A549 (cell line): ENCODE results near the gene PDYN.

Experiments
- CHD4 ChIP-seq: fragments of 200-600 bp; sonication (generic); IDR thresholded peaks from 2 replicates; pipeline ENCODE4 v1.6.1; 2016; ENCODE audit warnings: antibody characterized with exemption, mild to moderate bottlenecking, borderline replicate concordance
- CTCF ChIP-seq: fragments of >200 bp; sonication (Bioruptor Twin); formaldehyde crosslinking; IDR thresholded peaks from 3 replicates; pipeline ENCODE4 v1.5.1; 2016
- EP300 ChIP-seq, 2 experiments: fragments of >200 bp; sonication (Bioruptor Twin); formaldehyde crosslinking; IDR thresholded peaks; 2 replicates in 1 of 2; 3 replicates in 1 of 2; pipeline ENCODE4 v1.6.1; 2016 to 2017
- FOSL2 ChIP-seq, 2 experiments: fragments of 450-650 bp in 1 of 2; fragments of >200 bp in 1 of 2; sonication (Bioruptor Twin) in 1 of 2; formaldehyde crosslinking; IDR thresholded peaks; 2 replicates each; pipeline versions ENCODE4 v1.5.0 to v1.6.1; 2016 to 2020; ENCODE audit warnings: mild to moderate bottlenecking in 1 of 2, moderate library complexity in 1 of 2
- HMGXB4 ChIP-seq: fragments of 250-450 bp; sonication (Bioruptor Pico); IDR thresholded peaks from 2 replicates; pipeline ENCODE4 v1.5.0; 2021; ENCODE audit warnings: mild to moderate bottlenecking, moderate library complexity, borderline replicate concordance
- MAX ChIP-seq: IDR thresholded peaks from 2 replicates; pipeline ENCODE4 v1.6.1; 2012
- PBX3 ChIP-seq: IDR thresholded peaks from 2 replicates; pipeline ENCODE4 v1.6.1; 2012
- RAD21 ChIP-seq, 2 experiments: fragments of >200 bp in 1 of 2; sonication (Bioruptor Twin) in 1 of 2; formaldehyde crosslinking in 1 of 2; IDR thresholded peaks in 1 of 2; conservative IDR thresholded peaks in 1 of 2; 2 replicates in 1 of 2; 3 replicates in 1 of 2; pipeline ENCODE4 v1.6.1; 2012 to 2018; ENCODE audit warnings: inconsistent platforms in 1 of 2
- RCOR1 ChIP-seq: fragments of 150-350 bp; IDR thresholded peaks from 2 replicates; pipeline ENCODE4 v1.6.1; 2014; ENCODE audit warnings: antibody characterized with exemption, low read length, low read depth
- TP53 ChIP-seq: fragments of 250-450 bp; sonication (Bioruptor Pico); IDR thresholded peaks from 2 replicates; pipeline ENCODE4 v1.5.0; 2021; ENCODE audit warnings: mild to moderate bottlenecking, moderate library complexity
- USF2 ChIP-seq: fragments of 450-650 bp; IDR thresholded peaks from 2 replicates; pipeline ENCODE4 v1.6.1; 2014; ENCODE audit warnings: antibody characterized with exemption
- ZFP36 ChIP-seq: fragments of 450-650 bp; IDR thresholded peaks from 2 replicates; pipeline ENCODE4 v1.6.1; 2014; ENCODE audit warnings: borderline replicate concordance; ENCODE audit not compliant: partially characterized antibody

- TF ChIP-seq ZFP36 (no peak), HMGXB4 (CRISPR knock-in tag) (no peak), TP53 (CRISPR knock-in tag) (no peak), RCOR1 (no peak), CTCF (no peak), PBX3 (no peak), FOSL2 (IDR thresholded peaks at IDR 0.05) (no peak), FOSL2 (CRISPR knock-in tag; IDR thresholded peaks at IDR 0.05) (no peak), USF2 (no peak), CHD4 (no peak), EP300 (IDR thresholded peaks at IDR 0.05) (no peak), RAD21 (conservative IDR thresholded peaks at IDR 0.05 in 1 of 2, IDR thresholded peaks at IDR 0.05 in 1 of 2) (no peak), MAX (no peak)
Observed at GRCh38 chr20:1946762-1947534, 46.9 kb downstream of the PDYN start.
